ENCODE results near the gene KRTAP10-4. TPM values are rescaled to one million over a fixed set of nuclear protein-coding genes. Genes with fewer than 3 reads are reported as not detected.

KRTAP10-4 gene
- total RNA-seq, 1 donor from 2014 or later, result not detected

DNA sequence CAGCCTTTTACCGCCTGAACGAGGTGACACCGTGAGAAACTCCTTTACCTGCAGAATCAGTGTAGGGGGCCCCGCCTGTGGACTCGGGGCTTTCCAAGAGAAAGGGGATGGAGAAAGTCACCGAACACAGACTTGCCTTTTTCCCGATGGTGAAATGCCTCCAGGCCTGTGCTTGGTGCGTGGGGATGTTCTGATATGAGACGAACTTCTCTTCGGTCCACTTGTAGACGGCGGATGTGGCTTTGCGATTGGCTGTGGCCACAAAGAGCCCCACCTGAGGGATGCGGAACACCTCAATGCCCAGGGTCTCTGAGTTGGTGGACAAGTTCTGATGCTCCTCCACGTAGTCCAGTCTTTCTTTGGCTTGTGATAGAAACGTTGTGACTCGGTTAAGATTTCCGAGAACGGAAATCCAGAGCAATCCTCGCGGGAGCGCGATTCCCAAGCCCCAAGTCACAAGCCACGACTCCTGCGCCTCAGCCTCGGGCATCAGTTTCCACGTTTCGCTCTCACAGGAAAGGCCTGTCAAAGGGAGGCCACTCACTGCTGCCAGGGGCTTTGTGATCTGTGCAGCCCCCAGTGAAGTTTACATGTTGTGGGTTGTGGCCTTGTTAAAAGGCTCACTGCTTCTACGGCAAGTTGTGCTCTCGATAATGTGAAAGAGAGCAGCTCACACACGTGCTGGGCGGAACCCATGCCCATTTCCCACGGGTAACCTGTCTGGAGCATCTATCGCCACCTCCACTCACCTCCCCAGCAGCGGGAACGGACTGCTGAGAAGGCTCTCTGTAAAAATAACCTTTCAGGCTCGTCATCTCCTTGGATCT, 46.2 kb upstream of the KRTAP10-4 start:
- DNase-seq (ENCODE audit: low read depth) (no peak), FAIRE-seq (no peak)
- TF ChIP-seq, protein P1, sequence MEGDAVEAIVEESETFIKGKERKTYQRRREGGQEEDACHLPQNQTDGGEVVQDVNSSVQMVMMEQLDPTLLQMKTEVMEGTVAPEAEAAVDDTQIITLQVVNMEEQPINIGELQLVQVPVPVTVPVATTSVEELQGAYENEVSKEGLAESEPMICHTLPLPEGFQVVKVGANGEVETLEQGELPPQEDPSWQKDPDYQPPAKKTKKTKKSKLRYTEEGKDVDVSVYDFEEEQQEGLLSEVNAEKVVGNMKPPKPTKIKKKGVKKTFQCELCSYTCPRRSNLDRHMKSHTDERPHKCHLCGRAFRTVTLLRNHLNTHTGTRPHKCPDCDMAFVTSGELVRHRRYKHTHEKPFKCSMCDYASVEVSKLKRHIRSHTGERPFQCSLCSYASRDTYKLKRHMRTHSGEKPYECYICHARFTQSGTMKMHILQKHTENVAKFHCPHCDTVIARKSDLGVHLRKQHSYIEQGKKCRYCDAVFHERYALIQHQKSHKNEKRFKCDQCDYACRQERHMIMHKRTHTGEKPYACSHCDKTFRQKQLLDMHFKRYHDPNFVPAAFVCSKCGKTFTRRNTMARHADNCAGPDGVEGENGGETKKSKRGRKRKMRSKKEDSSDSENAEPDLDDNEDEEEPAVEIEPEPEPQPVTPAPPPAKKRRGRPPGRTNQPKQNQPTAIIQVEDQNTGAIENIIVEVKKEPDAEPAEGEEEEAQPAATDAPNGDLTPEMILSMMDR (IDR thresholded peaks at IDR 0.05; ENCODE audit: insufficient read depth, low read depth, low read length), result no peak
- TF ChIP-seq EZH2 (IDR thresholded peaks at IDR 0.05; ENCODE audit: insufficient read depth, low read length), result no peak
- Histone ChIP-seq H3K27ac (ENCODE audit: low read depth, low read length) (no peak overlapping the region), H3K9me3 (ENCODE audit: insufficient read depth, low read depth, low read length) (peaks cover 19% of the 10 kb centered on the region), H3K79me2 (ENCODE audit: insufficient read depth, low read length) (no peaks in the 10 kb centered on the region), H3K36me3 (ENCODE audit: insufficient read depth, low read length) (no peaks in the 10 kb centered on the region), H3K27me3 (ENCODE audit: insufficient read depth, low read length) (no peaks in the 10 kb centered on the region), H3K4me3 (ENCODE audit: insufficient read depth, low read depth, low read length) (no peak overlapping the region), H4K20me1 (ENCODE audit: insufficient read depth, low read length) (no peaks in the 10 kb centered on the region), H3K4me2 (ENCODE audit: low read length) (no peak overlapping the region), H3K4me1 (ENCODE audit: insufficient read depth, low read length) (no peaks in the 10 kb centered on the region), H2AFZ (ENCODE audit: low read depth, low read length) (no peak overlapping the region), H3K9ac (ENCODE audit: low read length) (no peak overlapping the region)
- H3K4me3 Mint-ChIP-seq (ENCODE audit: unreplicated experiment), result no peak overlapping the region
- H3K36me3 Mint-ChIP-seq (ENCODE audit: low read depth, unreplicated experiment), result no peaks in the 10 kb centered on the region
- no peak overlapping the region for H3K27ac Mint-ChIP-seq (ENCODE audit: unreplicated experiment)
- H3K9me3 Mint-ChIP-seq (ENCODE audit: unreplicated experiment), result peaks cover 11% of the 10 kb centered on the region
- no peaks in the 10 kb centered on the region for H3K4me1 Mint-ChIP-seq (ENCODE audit: low read depth, unreplicated experiment)
- peaks cover 39% of the 10 kb centered on the region for H3K27me3 Mint-ChIP-seq (ENCODE audit: low read depth, unreplicated experiment)

DNA sequence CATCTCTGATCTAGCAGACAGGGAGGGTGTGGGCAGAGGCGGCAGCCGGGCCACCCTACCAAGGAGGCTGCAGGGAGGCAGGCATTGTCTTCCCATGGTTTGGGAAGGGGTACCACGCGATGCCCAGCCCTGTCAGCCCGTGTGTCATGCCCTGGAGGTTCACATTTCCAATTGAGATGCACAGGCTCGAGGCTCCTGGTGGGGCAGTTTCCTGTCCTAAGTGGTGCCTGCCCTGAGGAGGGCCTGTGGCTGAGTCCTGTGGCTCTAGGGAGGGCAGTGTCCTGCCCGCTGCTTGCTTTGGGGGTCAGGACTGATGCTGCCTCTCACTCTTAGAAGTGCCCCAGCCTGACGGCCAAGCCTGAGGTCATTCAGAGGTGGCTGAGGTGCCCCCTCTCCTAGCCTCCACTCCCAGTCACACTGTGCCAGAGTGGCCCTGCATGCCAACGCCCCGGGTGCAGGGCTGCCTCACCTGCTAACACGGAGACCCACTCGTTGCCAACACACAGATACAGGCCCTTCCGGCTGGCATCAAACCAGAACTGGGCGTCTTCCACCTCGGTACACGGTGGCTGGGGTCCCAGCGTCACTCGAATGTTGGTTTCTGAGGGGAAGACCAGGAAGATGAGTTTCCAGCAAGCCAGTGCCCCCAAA, 45.4 kb upstream of the KRTAP10-4 start:
- no peaks in the 10 kb centered on the region for H4K20me1 ChIP-seq (ENCODE audit: insufficient read depth, low read length)
- H3K4me2 ChIP-seq (ENCODE audit: low read length), result no peak overlapping the region
- Mint-ChIP-seq H3K4me3 (ENCODE audit: unreplicated experiment) (no peak overlapping the region), H3K27me3 (ENCODE audit: low read depth, unreplicated experiment) (peaks cover 39% of the 10 kb centered on the region), H3K27ac (ENCODE audit: unreplicated experiment) (no peak overlapping the region), H3K4me1 (ENCODE audit: low read depth, unreplicated experiment) (no peaks in the 10 kb centered on the region), H3K36me3 (ENCODE audit: low read depth, unreplicated experiment) (no peaks in the 10 kb centered on the region), H3K9me3 (ENCODE audit: unreplicated experiment) (peaks cover 11% of the 10 kb centered on the region)
- H3K79me2 ChIP-seq (ENCODE audit: insufficient read depth, low read length), result no peaks in the 10 kb centered on the region
- no peaks in the 10 kb centered on the region for H3K36me3 ChIP-seq (ENCODE audit: insufficient read depth, low read length)
- no peak overlapping the region for H3K9ac ChIP-seq (ENCODE audit: low read length)
- FAIRE-seq (no peak), DNase-seq (ENCODE audit: low read depth) (no peak)
- H3K27me3 ChIP-seq (ENCODE audit: insufficient read depth, low read length), result no peaks in the 10 kb centered on the region
- no peak overlapping the region for H3K4me3 ChIP-seq (ENCODE audit: insufficient read depth, low read depth, low read length)
- H2AFZ ChIP-seq (ENCODE audit: low read depth, low read length), result no peak overlapping the region
- peaks cover 14% of the 10 kb centered on the region for H3K9me3 ChIP-seq (ENCODE audit: insufficient read depth, low read depth, low read length)
- TF ChIP-seq EZH2 (IDR thresholded peaks at IDR 0.05; ENCODE audit: insufficient read depth, low read length), result no peak
- H3K4me1 ChIP-seq (ENCODE audit: insufficient read depth, low read length), result no peaks in the 10 kb centered on the region
- no peak overlapping the region for H3K27ac ChIP-seq (ENCODE audit: low read depth, low read length)

DNA sequence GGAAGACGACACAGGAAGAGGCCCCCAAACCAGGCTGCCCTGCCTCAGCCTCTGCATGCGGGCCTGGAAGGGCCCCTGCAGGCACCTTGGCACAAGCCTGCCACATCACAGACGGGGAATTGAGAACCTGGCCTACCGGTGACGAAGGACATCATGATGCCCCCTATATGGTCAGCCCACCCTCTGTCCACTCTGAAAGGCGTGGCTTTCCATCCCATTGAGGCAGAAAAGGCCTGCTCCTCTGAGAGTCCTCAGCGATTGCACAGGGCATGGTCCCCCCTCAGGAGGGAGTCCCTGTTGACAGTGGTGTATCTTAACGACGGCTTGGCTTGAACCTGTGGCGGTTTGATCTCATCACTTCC, 44.9 kb upstream of the KRTAP10-4 start:
- no peak for FAIRE-seq
- no peaks in the 10 kb centered on the region for H3K4me1 Mint-ChIP-seq (ENCODE audit: low read depth, unreplicated experiment)
- no peak for DNase-seq (ENCODE audit: low read depth)
- peaks cover 14% of the 10 kb centered on the region for H3K9me3 ChIP-seq (ENCODE audit: insufficient read depth, low read depth, low read length)
- no peak overlapping the region for H2AFZ ChIP-seq (ENCODE audit: low read depth, low read length)
- peaks cover 39% of the 10 kb centered on the region for H3K27me3 Mint-ChIP-seq (ENCODE audit: low read depth, unreplicated experiment)
- no peak overlapping the region for H3K27ac Mint-ChIP-seq (ENCODE audit: unreplicated experiment)
- no peaks in the 10 kb centered on the region for H3K27me3 ChIP-seq (ENCODE audit: insufficient read depth, low read length)
- no peaks in the 10 kb centered on the region for H4K20me1 ChIP-seq (ENCODE audit: insufficient read depth, low read length)
- H3K4me2 ChIP-seq (ENCODE audit: low read length), result no peak overlapping the region
- no peak overlapping the region for H3K4me3 ChIP-seq (ENCODE audit: insufficient read depth, low read depth, low read length)
- no peak overlapping the region for H3K9ac ChIP-seq (ENCODE audit: low read length)
- no peaks in the 10 kb centered on the region for H3K79me2 ChIP-seq (ENCODE audit: insufficient read depth, low read length)
- peaks cover 11% of the 10 kb centered on the region for H3K9me3 Mint-ChIP-seq (ENCODE audit: unreplicated experiment)
- H3K4me1 ChIP-seq (ENCODE audit: insufficient read depth, low read length), result no peaks in the 10 kb centered on the region
- no peaks in the 10 kb centered on the region for H3K36me3 ChIP-seq (ENCODE audit: insufficient read depth, low read length)
- H3K4me3 Mint-ChIP-seq (ENCODE audit: unreplicated experiment), result no peak overlapping the region
- TF ChIP-seq, protein P1 (IDR thresholded peaks at IDR 0.05; ENCODE audit: insufficient read depth, low read depth, low read length), result no peak
- TF ChIP-seq EZH2 (IDR thresholded peaks at IDR 0.05; ENCODE audit: insufficient read depth, low read length), result no peak
- H3K36me3 Mint-ChIP-seq (ENCODE audit: low read depth, unreplicated experiment), result no peaks in the 10 kb centered on the region
- no peak overlapping the region for H3K27ac ChIP-seq (ENCODE audit: low read depth, low read length)

Data from astrocyte (in vitro differentiated cells and primary cell).